Lower leg skin (tissue), 4 donors: ENCODE data around the gene PRKAR1B. TPM values are rescaled to one million over a fixed set of nuclear protein-coding genes. Genes with fewer than 3 reads are reported as not detected.

Experiments
- DNase-seq, 2 donors: peaks; one replicate each; pipeline ENCODE4 v3.0.0-alpha.2; 2019; ENCODE audit warnings: low spot score in 2 of 2
- H3K4me3 ChIP-seq: fragments of 200-600 bp; sonication (generic); 2 replicates; pipeline ENCODE4 v1.5.1; 2017; ENCODE audit warnings: mild to moderate bottlenecking, low read depth; ENCODE audit not compliant: poor library complexity, severe bottlenecking
- POLR2A ChIP-seq, 2 donors: fragments of 450-650 bp; IDR thresholded peaks; one replicate each; pipeline ENCODE4 v1.6.1; 2016 to 2017; ENCODE audit warnings: antibody characterized with exemption in 2 of 2, mild to moderate bottlenecking in 1 of 2, moderate library complexity in 1 of 2
- whole genome bisulfite sequencing, 2 donors: methylation state at CpG; one replicate each; pipeline ENCODE4 v1.1.5; 2018; 5-methylcytosine and 5-hydroxymethylcytosine counted together
- intact Hi-C: fragments of 100-400 bp; cut with DNase I; formaldehyde crosslinking; loops from one replicate; pipeline ENCODE4 v1.15.0; 2023; ENCODE audit warnings: low total_unique reads
- total RNA-seq, 4 donors: library from RNA; depleted of rRNA; stranded (reverse); fragments of >200 nt; gene quantifications; one replicate each; pipeline ENCODE4 v1.1.0, GENCODE V29; 2016
- TF ChIP-seq, protein P1 (sequence below), 3 donors: fragments of 450-650 bp; IDR thresholded peaks; one replicate each; pipeline ENCODE4 v1.5.1; 2016; ENCODE audit warnings: antibody characterized with exemption in 3 of 3, mild to moderate bottlenecking in 3 of 3, moderate library complexity in 2 of 3

The PRKAR1B gene
- total RNA-seq, 4 donors from 2014 or later = 7.8 to 16.9 (median 15.0) TPM

DNA sequence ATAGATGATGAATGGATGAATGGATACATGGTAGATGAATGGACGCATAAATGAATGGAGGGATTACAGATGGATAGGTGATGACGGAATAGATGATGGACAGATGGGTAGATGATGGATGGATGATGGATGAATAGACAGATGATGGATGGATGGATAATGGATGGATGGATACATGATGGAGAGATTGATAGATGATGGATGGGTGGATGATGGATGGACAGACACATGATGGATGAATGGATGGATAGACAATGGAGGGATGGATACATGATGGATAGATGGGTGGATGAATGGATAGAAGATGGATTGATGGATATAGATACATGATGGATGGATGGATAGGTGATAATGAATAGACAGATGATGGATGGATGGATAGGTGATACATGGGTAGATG lies 198.6 kb downstream of the PRKAR1B start:
- H3K4me3 ChIP-seq = no peak overlapping the region
- WGBS, 2 donors = 91 to 93% methylated on average over 2 of the region's 2 CpGs
- no peak for DNase-seq
- intact Hi-C loops = no loop called here
- TF ChIP-seq, protein P1, sequence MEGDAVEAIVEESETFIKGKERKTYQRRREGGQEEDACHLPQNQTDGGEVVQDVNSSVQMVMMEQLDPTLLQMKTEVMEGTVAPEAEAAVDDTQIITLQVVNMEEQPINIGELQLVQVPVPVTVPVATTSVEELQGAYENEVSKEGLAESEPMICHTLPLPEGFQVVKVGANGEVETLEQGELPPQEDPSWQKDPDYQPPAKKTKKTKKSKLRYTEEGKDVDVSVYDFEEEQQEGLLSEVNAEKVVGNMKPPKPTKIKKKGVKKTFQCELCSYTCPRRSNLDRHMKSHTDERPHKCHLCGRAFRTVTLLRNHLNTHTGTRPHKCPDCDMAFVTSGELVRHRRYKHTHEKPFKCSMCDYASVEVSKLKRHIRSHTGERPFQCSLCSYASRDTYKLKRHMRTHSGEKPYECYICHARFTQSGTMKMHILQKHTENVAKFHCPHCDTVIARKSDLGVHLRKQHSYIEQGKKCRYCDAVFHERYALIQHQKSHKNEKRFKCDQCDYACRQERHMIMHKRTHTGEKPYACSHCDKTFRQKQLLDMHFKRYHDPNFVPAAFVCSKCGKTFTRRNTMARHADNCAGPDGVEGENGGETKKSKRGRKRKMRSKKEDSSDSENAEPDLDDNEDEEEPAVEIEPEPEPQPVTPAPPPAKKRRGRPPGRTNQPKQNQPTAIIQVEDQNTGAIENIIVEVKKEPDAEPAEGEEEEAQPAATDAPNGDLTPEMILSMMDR (IDR thresholded peaks at IDR 0.05) = no peak
- no peak for TF ChIP-seq POLR2A (IDR thresholded peaks at IDR 0.05)

- H3K4me3 ChIP-seq = no peak overlapping the region
- TF ChIP-seq, protein P1 (IDR thresholded peaks at IDR 0.05) = no peak
- no peak for TF ChIP-seq POLR2A (IDR thresholded peaks at IDR 0.05)
- intact Hi-C loops = no loop called here
- no peak for DNase-seq
- 78 to 81% methylated on average over 4 of the region's 4 CpGs for WGBS, 2 donors
These were observed 199.4 kb downstream of the PRKAR1B start for GRCh38 chr7:527723-528122.

DNA sequence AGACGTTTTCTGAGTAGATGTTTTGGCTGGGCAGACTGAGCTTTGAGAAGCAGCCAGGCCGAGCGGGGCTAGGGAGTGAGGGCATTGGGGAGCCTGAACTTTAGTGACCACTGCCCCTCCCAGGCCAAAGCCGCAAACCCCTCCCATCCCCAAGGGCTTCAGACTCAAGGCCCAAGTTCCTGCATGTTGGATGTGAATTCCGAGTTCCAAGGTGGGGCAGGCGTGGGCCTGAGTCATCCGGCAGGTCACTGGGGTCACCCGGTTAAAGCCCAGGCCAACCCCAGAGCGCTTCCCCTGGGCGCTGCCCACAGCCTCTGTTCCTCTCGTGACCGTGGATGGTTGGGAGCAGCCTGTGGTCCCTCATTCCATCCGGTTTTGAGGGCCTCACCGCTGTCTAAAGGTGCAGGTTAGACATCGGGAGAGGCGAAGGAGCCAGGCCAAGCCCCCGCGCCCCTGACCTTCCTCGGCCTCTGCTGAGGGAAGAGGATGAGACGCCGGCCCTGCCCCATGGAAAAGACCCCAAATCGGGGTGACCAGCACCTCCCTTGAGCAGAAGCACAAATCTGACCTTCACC lies 200.5 kb downstream of the PRKAR1B start:
- WGBS, 2 donors = 65 to 70% methylated on average over 17 to 20 of the region's 22 CpGs
- intact Hi-C loops = no loop called here
- H3K4me3 ChIP-seq = no peak overlapping the region
- TF ChIP-seq, protein P1 (IDR thresholded peaks at IDR 0.05) = no peak
- TF ChIP-seq POLR2A (IDR thresholded peaks at IDR 0.05) = no peak
- no peak for DNase-seq

GRCh38 chr7:525740-526139 lies 201.3 kb downstream of the PRKAR1B start:
- WGBS, 2 donors = 38 to 43% methylated on average over 12 of the region's 12 CpGs
- intact Hi-C loops = no loop called here
- DNase-seq = no peak
- TF ChIP-seq POLR2A (IDR thresholded peaks at IDR 0.05) = no peak
- TF ChIP-seq, protein P1 (IDR thresholded peaks at IDR 0.05) = no peak
- H3K4me3 ChIP-seq = no peak overlapping the region

- no peak overlapping the region for H3K4me3 ChIP-seq
- TF ChIP-seq POLR2A (IDR thresholded peaks at IDR 0.05) = no peak
- TF ChIP-seq, protein P1 (IDR thresholded peaks at IDR 0.05) = no peak
- WGBS, 2 donors = 89 to 98% methylated on average over 9 of the region's 9 CpGs
- DNase-seq = no peak
- intact Hi-C loops = no loop called here
These were observed 202.3 kb downstream of the PRKAR1B start for GRCh38 chr7:524800-525199.
